Trophoblast cell (in vitro differentiated cells and primary cell): ENCODE results near the gene MSRB1. TPM values are rescaled to one million over a fixed set of nuclear protein-coding genes. Genes with fewer than 3 reads are reported as not detected.

Experiments
- DNase-seq, 2 donors: peaks; one replicate each; pipeline ENCODE4 v3.0.0-alpha.2; 2016
- H2AFZ ChIP-seq: 2 replicates; pipeline ENCODE4 v1.6.1; 2013; ENCODE audit warnings: low read length, moderate library complexity, mild to moderate bottlenecking; ENCODE audit not compliant: insufficient read depth, poor library complexity
- H2AK5ac ChIP-seq: 2 replicates; pipeline ENCODE4 v1.6.1; 2013; ENCODE audit warnings: mild to moderate bottlenecking, low read length
- H2BK120ac ChIP-seq: 2 replicates; pipeline ENCODE4 v1.6.1; 2013; ENCODE audit warnings: low read length, mild to moderate bottlenecking, moderate library complexity; ENCODE audit not compliant: insufficient read depth, poor library complexity
- H2BK12ac ChIP-seq: 2 replicates; pipeline ENCODE4 v1.6.1; 2013; ENCODE audit warnings: mild to moderate bottlenecking, low read length, moderate library complexity
- H2BK5ac ChIP-seq: 2 replicates; pipeline ENCODE4 v1.6.1; 2013; ENCODE audit warnings: low read length, low read depth, moderate library complexity, mild to moderate bottlenecking; ENCODE audit not compliant: poor library complexity
- H3K14ac ChIP-seq: 2 replicates; pipeline ENCODE4 v1.6.1; 2013; ENCODE audit warnings: mild to moderate bottlenecking, low read length
- H3K18ac ChIP-seq: 2 replicates; pipeline ENCODE4 v1.6.1; 2013; ENCODE audit warnings: mild to moderate bottlenecking, low read length
- H3K23ac ChIP-seq: 2 replicates; pipeline ENCODE4 v1.6.1; 2013; ENCODE audit warnings: low read length
- H3K27ac ChIP-seq: 2 replicates; pipeline ENCODE4 v1.5.1; 2013; ENCODE audit warnings: low read depth, mild to moderate bottlenecking, inconsistent platforms, low read length, moderate library complexity
- H3K27me3 ChIP-seq: 2 replicates; pipeline ENCODE4 v1.6.1; 2013; ENCODE audit warnings: inconsistent platforms, mild to moderate bottlenecking, low read length, moderate library complexity; ENCODE audit not compliant: insufficient read depth
- H3K36me3 ChIP-seq, 2 experiments: 1 replicate in 1 of 2; 2 replicates in 1 of 2; pipeline ENCODE4 v1.6.1; 2013; ENCODE audit warnings: low read length in 2 of 2, mild to moderate bottlenecking in 2 of 2, moderate library complexity in 1 of 2; ENCODE audit not compliant: insufficient read depth in 2 of 2, control insufficient read depth in 1 of 2
- H3K4ac ChIP-seq: 2 replicates; pipeline ENCODE4 v1.6.1; 2013; ENCODE audit warnings: low read depth, mild to moderate bottlenecking, low read length, moderate library complexity
- H3K4me1 ChIP-seq, 2 experiments: 1 replicate in 1 of 2; 2 replicates in 1 of 2; pipeline ENCODE4 v1.6.1; 2013; ENCODE audit warnings: low read length in 2 of 2, mild to moderate bottlenecking in 2 of 2, moderate library complexity in 1 of 2; ENCODE audit not compliant: insufficient read depth in 2 of 2, control insufficient read depth in 1 of 2
- H3K4me2 ChIP-seq: 2 replicates; pipeline ENCODE4 v1.6.1; 2013; ENCODE audit warnings: inconsistent platforms, mild to moderate bottlenecking, low read length, moderate library complexity
- H3K4me3 ChIP-seq: 2 replicates; pipeline ENCODE4 v1.5.1; 2013; ENCODE audit warnings: mild to moderate bottlenecking, low read depth, low read length, inconsistent platforms
- H3K79me1 ChIP-seq: one replicate; pipeline ENCODE4 v1.6.1; 2013; ENCODE audit warnings: low read length
- H3K79me2 ChIP-seq: 2 replicates; pipeline ENCODE4 v1.6.1; 2013; ENCODE audit warnings: low read length, mild to moderate bottlenecking; ENCODE audit not compliant: control insufficient read depth, insufficient read depth, poor library complexity
- H3K9ac ChIP-seq: 2 replicates; pipeline ENCODE4 v1.6.1; 2013; ENCODE audit warnings: mild to moderate bottlenecking, low read length
- H3K9me3 ChIP-seq: 2 replicates; pipeline ENCODE4 v1.6.1; 2013; ENCODE audit warnings: low read depth, mild to moderate bottlenecking, control low read depth, inconsistent platforms, low read length; ENCODE audit not compliant: insufficient read depth
- H4K12ac ChIP-seq: 2 replicates; pipeline ENCODE4 v1.6.1; 2013; ENCODE audit warnings: low read depth, mild to moderate bottlenecking, low read length, moderate library complexity
- H4K8ac ChIP-seq: 2 replicates; pipeline ENCODE4 v1.6.1; 2013; ENCODE audit warnings: low read depth, mild to moderate bottlenecking, low read length, moderate library complexity
- H4K91ac ChIP-seq: one replicate; pipeline ENCODE4 v1.6.1; 2013; ENCODE audit warnings: low read depth, mild to moderate bottlenecking, low read length, moderate library complexity
- WGBS: extraction: QIAGEN DNeasy Blood & Tissue Kit; methylation state at CpG from one replicate; pipeline ENCODE4 v1.1.7; 2013; ENCODE audit warnings: missing lambda C conversion rate; ENCODE audit not compliant: insufficient read length, insufficient coverage; ENCODE audit errors: extremely low coverage; 5-methylcytosine and 5-hydroxymethylcytosine counted together
- polyA plus RNA-seq: library from polyadenylated mRNA; stranded (reverse); fragments of 200-250 nt; gene quantifications from 2 replicates; pipeline ENCODE4 v1.2.3, GENCODE V29; 2013

The MSRB1 gene, protein sequence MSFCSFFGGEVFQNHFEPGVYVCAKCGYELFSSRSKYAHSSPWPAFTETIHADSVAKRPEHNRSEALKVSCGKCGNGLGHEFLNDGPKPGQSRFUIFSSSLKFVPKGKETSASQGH
- polyA plus RNA-seq = 26.2 and 26.9 TPM in 2 replicates

DNA sequence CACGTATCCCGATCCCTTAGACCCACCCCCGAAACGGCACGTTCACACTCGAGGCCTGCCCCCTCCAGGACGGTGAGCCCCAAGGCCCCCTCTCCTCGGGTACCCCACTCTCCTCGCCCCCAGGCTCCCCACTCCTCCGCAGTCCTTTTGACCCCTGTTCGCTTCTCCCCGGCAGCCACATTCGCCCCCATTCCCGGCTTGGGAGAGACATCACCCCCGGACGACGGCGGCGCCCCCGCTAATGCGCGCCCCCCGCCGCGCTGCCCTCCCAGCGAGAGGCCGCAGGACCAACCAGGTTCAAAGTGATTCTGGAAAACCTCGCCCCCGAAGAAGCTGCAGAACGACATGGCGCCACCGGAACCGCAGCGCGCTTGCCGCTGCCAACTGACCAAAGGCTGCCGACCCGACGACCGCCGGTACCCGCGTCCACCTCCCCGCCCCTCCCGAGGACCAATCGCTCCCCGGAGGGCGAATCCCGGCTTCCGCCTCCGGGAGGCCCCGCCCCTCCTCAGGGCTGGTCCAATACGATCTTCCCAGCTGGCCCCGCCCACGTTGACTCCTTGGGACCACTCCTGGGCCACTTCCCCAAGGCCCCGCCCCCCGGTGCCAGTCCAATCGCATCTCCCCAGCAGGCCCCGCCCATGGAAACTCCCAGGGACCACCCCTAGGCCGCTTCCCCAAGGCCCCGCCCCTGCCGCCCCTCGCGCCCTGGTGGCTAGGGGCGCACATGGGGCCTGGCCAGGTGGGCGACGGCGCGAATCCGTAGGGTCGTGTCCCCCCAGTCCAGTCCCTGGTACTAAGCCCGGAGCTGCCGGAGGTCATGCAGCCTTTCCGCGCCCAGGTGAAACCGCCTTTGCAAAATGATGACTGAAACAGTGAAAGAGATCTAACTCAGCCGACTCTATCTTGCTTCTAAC, at the start of gene MSRB1:
Gene MSRB1, minus strand, starts transcription at position 390 of the 917 bp plus-strand sequence. Its CDS starts 43 bp downstream, at position 347.
- peak; percentile 99 to 100 for DNase-seq

DNA sequence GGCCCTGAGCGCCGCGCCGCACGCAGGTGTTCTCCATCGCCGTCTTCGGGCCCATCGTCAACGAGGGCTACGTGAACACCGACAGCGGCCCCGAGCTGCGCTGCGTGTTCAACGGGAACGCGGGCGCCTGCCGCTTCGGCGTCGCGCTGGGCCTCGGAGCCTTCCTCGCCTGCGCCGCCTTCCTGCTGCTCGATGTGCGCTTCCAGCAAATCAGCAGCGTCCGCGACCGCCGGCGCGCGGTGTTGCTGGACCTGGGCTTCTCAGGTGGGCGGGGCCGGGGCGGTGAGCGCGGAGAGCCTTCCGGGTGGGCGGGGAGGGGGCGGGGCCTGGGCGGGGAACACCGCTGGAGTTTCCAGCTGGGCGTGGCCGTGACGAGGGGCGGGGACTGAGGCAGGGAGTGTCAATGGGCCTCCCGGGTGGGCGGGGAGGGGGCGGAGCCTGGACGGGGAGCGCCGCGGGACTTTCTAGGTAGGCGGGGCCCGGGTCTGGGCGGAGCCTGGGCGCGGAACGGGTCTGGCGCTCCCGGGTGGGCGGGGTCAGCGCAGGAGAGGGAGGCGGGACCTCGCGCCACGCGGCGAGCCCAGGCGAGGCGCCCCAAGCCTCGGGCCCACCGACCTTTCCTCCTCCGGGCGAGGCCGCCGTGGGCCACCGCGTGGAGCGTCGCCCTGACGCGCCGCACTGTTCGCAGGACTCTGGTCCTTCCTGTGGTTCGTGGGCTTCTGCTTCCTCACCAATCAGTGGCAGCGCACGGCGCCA, 49.1 kb upstream of the MSRB1 start:
- peak overlapping the region; percentile 53 for H3K14ac ChIP-seq
- no peak overlapping the region for H3K4ac ChIP-seq
- peaks cover 9 to 18% of the 10 kb centered on the region in 2 experiments for H3K4me1 ChIP-seq
- no CpG with 5 or more reads among the region's 96 CpGs for WGBS
- peaks cover 5% of the 10 kb centered on the region for H3K79me1 ChIP-seq
- peak overlapping the region; percentile 78 for H3K18ac ChIP-seq
- peak overlapping the region; percentile 42 for H3K4me2 ChIP-seq
- H3K27ac ChIP-seq = no peak overlapping the region
- H3K79me2 ChIP-seq = no peaks in the 10 kb centered on the region
- H4K12ac ChIP-seq = peak overlapping the region; percentile 34
- DNase-seq = peak; percentile 86 to 92
- H2AFZ ChIP-seq = peak overlapping the region; percentile 89
- H2BK12ac ChIP-seq = peak overlapping the region; percentile 25
- H4K91ac ChIP-seq = peak overlapping the region; percentile 56
- H3K36me3 ChIP-seq = peaks cover 5 to 6% of the 10 kb centered on the region in 2 experiments
- peak overlapping the region; percentile 42 for H3K4me3 ChIP-seq
- no peak overlapping the region for H3K9ac ChIP-seq
- peak overlapping the region; percentile 87 for H4K8ac ChIP-seq
- H2AK5ac ChIP-seq = no peak overlapping the region
- H2BK5ac ChIP-seq = no peak overlapping the region
- peaks cover 19% of the 10 kb centered on the region for H3K9me3 ChIP-seq
- no peak overlapping the region for H3K23ac ChIP-seq
- H2BK120ac ChIP-seq = no peak overlapping the region
- peaks cover 33% of the 10 kb centered on the region for H3K27me3 ChIP-seq

More for the DNA sequence above, at the start of gene MSRB1:
- Histone ChIP-seq H2BK5ac (peak within 1 kb of the TSS; percentile 35), H3K9ac (peak within 1 kb of the TSS; percentile 73), H3K79me1 (peaks cover 7% of the 10 kb centered on the region), H2AK5ac (peak within 1 kb of the TSS; percentile 34), H4K12ac (peak within 1 kb of the TSS; percentile 19), H2BK120ac (peak within 1 kb of the TSS; percentile 35), H4K8ac (peak within 1 kb of the TSS; percentile 90), H3K4me3 (peak within 1 kb of the TSS; percentile 84), H3K79me2 (peaks cover 3% of the 10 kb centered on the region), H2BK12ac (no peak within 1 kb of the TSS), H3K27ac (peak within 1 kb of the TSS; percentile 11), H3K4me1 (peaks cover 22 to 26% of the 10 kb centered on the region in 2 experiments), H3K23ac (no peak within 1 kb of the TSS), H3K36me3 (peaks cover 19 to 23% of the 10 kb centered on the region in 2 experiments), H3K14ac (peak within 1 kb of the TSS; percentile 76), H3K4ac (peak within 1 kb of the TSS; percentile 30), H3K9me3 (peaks cover 7% of the 10 kb centered on the region), H3K4me2 (peak within 1 kb of the TSS; percentile 92), H3K18ac (peak within 1 kb of the TSS; percentile 75), H4K91ac (peak within 1 kb of the TSS; percentile 88), H2AFZ (peak within 1 kb of the TSS; percentile 75), H3K27me3 (no peaks in the 10 kb centered on the region)
- no CpG with 5 or more reads among the region's 77 CpGs for WGBS

DNA sequence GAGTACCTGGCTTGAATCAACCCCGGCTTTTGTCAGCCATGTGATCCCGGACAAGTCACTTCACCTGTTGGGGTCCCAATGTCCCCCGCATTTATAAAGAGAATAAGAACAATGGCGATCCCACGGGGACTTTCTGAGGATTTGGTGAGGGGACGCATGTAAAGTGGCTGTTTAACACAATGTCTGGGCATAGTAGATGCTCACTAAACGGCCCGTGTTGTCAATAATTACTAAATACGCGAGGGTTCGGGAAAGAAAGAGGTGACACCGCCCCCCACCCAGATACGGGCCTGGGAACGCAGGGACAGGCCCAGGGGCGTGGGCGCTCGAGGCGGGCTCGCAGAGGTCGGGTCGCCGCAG, 48.6 kb upstream of the MSRB1 start:
- H3K9ac ChIP-seq = no peak overlapping the region
- H3K18ac ChIP-seq = peak overlapping the region; percentile 78
- H2BK5ac ChIP-seq = no peak overlapping the region
- H3K79me2 ChIP-seq = no peaks in the 10 kb centered on the region
- H3K4me1 ChIP-seq = peaks cover 9 to 18% of the 10 kb centered on the region in 2 experiments
- peaks cover 19% of the 10 kb centered on the region for H3K9me3 ChIP-seq
- H3K4me3 ChIP-seq = peak overlapping the region; percentile 42
- peaks cover 6 to 7% of the 10 kb centered on the region in 2 experiments for H3K36me3 ChIP-seq
- H3K14ac ChIP-seq = peak overlapping the region; percentile 53
- no peak overlapping the region for H3K4ac ChIP-seq
- peak overlapping the region; percentile 87 for H4K8ac ChIP-seq
- no peak overlapping the region for H3K27ac ChIP-seq
- H2AK5ac ChIP-seq = no peak overlapping the region
- no peak overlapping the region for H2BK120ac ChIP-seq
- no peak overlapping the region for H4K12ac ChIP-seq
- no peak overlapping the region for H3K23ac ChIP-seq
- H2AFZ ChIP-seq = peak overlapping the region; percentile 89
- peaks cover 33% of the 10 kb centered on the region for H3K27me3 ChIP-seq
- peak overlapping the region; percentile 25 for H2BK12ac ChIP-seq
- WGBS = no CpG with 5 or more reads among the region's 22 CpGs
- H3K4me2 ChIP-seq = peak overlapping the region; percentile 40
- H4K91ac ChIP-seq = peak overlapping the region; percentile 56
- DNase-seq = no peak
- H3K79me1 ChIP-seq = peaks cover 5% of the 10 kb centered on the region

DNA sequence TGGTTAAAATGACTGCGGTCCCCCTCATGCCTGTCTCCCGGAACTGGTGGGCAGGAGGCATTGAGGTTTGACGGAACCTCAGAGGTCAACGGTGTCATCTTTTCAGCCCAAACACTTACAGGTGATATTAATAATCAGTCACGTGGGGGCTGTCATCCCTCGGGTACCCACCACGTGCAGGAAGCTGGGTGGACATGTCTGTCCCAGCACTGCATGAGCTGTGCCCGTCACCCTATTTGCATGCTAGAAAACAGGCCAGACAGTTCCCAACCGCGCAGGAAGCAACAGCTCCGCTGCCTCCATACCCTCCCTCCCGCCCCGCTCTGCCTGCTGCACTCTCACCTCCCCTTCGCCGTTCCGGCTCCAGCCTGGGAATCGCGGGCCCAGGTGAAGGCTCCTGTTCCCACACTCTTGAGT, 48.1 kb upstream of the MSRB1 start:
- peak overlapping the region; percentile 17 for H3K4me2 ChIP-seq
- H4K91ac ChIP-seq = no peak overlapping the region
- no peak overlapping the region for H4K12ac ChIP-seq
- H3K9me3 ChIP-seq = peaks cover 19% of the 10 kb centered on the region
- H2AK5ac ChIP-seq = no peak overlapping the region
- no peak overlapping the region for H3K14ac ChIP-seq
- peaks cover 9 to 18% of the 10 kb centered on the region in 2 experiments for H3K4me1 ChIP-seq
- no peak overlapping the region for H3K27ac ChIP-seq
- no peak overlapping the region for H2BK5ac ChIP-seq
- H2BK120ac ChIP-seq = no peak overlapping the region
- no peak overlapping the region for H3K9ac ChIP-seq
- DNase-seq = no peak
- H3K23ac ChIP-seq = no peak overlapping the region
- peaks cover 33% of the 10 kb centered on the region for H3K27me3 ChIP-seq
- no peak overlapping the region for H3K18ac ChIP-seq
- H3K79me2 ChIP-seq = no peaks in the 10 kb centered on the region
- no peak overlapping the region for H2AFZ ChIP-seq
- WGBS = no CpG with 5 or more reads among the region's 18 CpGs
- H3K79me1 ChIP-seq = peaks cover 5% of the 10 kb centered on the region
- no peak overlapping the region for H3K4me3 ChIP-seq
- H3K36me3 ChIP-seq = peaks cover 10 to 11% of the 10 kb centered on the region in 2 experiments
- no peak overlapping the region for H3K4ac ChIP-seq
- no peak overlapping the region for H2BK12ac ChIP-seq
- H4K8ac ChIP-seq = no peak overlapping the region
